Activated CD4-positive, alpha-beta T cell treated with anti-CD3 and anti-CD28 coated beads, Interleukin-10, Interleukin-2, amounts not matched to agents 100 ng/mL and 50 ng/mL, durations not matched to agents 16 hours and 8 hours (primary cell): ENCODE measurements around the gene PLOD2.
"Not testable (repeated sequence)": the region's sequence is repeated elsewhere in the genome, so short reads cannot be mapped to it uniquely, and the experiment has no call there.

Experiments used
- DNase-seq: peaks from one replicate; pipeline ENCODE4 v3.0.0-alpha.2; 2020

The PLOD2 gene

DNA sequence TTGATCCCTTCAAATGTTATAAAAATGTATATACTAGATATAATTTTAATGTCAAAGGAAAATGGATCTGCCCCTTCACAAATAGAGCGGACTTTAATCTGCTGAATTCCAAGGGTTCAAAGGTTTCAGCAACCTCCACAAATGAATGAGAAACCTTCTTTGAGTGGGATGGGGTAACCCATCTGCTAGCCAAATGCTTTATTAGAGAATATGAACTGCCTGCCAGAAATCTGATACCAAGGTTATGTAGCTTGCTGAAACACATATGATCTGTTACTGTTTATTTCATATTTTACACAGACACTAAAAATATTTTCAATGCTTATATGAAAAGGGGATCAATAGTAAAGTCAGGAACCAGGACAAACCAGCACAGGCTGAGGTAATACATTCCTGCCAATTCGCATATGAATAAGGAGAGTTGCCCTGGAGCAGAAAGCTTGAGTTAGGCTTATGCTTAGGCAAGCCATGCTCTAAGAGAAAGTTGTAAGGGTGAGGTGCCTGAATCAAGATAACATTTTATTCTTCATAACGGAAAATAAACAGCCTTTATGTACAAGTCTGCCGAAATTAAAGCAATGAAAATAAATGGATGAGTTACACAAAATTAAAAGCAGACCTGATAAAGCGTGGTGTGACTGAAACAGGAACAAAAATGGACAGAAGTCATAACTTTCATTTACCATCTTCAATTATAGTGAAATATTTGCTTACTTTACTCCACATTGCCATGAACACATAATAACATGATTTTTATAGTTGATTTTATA, 26.5 kb downstream of the PLOD2 start:
- DNase-seq, result no peak

DNA sequence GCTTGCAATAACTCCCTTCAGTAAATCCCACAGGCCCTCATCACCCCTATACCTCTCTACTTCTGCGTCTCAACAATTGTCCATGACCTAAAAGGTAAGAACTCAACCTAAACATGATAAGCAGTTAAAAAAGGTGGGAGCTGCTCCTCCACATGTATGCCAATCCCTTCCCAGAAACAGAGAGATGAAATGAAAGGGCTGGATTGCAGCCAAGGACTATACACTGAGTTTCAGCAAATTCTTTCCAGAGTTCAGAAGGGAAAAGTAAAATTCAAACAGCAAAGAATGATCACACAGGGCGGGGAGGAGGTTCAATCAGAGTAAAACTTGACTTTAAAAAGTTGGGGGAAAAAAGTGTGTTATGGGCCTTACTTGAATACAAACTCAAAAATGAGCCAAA, 27.5 kb downstream of the PLOD2 start:
- no peak for DNase-seq

DNA sequence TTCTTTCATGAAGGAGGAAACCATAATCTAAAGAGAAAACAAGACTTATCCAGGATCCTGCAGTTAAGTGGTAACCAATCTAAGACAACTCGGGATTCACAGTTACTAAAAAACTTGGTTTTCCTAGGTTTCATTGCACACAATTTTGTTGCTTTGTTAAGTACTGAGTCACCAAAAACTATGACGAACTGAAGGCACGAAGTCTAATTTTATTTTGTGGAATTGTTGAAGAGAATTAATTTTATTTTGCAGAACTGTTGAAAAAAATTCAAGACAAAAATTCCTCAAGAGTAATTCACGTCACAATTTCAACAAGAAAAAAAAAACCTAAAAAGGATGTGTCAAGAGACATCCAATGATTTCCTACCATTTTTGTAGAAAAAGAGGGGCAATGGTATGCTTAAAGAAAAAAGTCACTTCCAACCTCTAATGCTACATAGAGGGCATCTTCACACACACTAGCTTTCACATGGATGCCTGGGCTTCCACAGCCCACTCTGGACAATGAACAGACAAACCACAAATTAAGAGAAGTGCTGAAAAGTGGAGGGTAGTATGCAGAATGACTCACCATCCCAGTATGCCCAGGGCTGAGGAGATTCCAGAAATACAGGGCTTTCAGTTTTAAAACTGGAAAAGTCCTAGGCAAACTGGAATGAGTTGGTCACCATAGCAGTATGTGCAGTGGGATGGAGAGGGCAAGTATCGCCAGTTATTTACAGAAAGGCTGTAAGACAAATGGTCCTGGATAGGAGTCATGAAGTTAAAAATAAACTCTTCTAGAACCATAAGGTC, 29.2 kb downstream of the PLOD2 start:
- DNase-seq, result no peak

DNA sequence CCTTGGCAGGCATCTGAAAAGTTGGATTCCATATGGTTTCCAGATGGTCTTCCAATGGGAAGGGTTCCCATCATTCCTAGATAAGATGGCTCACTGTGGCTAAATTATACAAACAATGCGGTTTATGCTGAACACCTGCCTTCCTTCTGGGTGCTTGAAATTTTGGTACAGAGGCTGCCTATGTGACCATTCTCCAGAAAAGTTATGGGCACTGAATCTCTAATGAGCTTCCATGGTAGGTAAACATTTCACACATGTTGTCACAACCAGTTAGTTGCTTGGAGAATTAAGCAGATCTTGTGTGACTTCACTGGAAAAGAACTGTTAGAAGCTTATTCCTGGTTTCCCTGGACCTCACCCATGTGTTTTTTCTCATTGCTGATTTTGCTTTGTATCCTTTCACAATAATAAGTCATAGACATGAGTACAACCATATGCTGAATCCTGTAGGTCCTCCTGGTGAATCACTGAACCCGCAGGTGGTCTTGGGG, 30.1 kb downstream of the PLOD2 start:
- no peak for DNase-seq

DNA sequence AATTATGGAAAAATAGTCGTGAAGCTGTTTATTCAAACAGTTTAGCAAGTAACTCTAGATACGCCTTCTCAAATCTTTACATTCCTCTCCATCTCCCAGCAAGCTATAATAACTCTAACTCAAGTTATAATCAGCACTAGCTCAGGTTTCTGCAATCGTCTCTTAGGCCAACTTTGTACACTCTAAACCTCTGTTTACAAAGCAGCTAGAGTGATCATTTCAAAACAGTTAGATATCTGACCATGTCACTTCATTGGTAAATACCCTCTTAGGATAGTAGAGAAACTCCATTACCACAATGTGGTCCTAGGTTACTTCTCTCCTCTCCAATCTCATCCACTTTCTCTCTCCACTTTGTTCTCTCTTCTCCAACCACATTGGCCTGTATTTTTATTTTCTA, 31.2 kb downstream of the PLOD2 start:
- no peak for DNase-seq

DNA sequence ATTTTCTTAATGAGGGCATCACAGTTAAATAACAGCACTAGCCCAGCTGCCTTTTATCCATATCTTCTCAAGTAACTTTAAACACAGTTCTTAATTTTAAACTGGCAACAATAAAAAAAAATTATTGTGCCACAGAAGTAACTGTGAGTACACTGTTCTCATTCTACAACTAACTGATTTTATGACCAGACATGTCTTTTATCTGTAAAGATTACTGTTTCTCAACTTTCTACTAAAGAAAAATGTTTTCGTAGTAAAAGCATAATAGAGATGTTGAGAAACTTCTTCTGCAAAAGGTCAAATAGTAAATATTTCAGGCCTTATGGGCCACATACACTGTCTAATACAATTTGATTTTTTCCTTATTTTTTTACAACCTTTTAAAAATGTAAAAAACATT, 32.0 kb downstream of the PLOD2 start:
- DNase-seq, result no peak

DNA sequence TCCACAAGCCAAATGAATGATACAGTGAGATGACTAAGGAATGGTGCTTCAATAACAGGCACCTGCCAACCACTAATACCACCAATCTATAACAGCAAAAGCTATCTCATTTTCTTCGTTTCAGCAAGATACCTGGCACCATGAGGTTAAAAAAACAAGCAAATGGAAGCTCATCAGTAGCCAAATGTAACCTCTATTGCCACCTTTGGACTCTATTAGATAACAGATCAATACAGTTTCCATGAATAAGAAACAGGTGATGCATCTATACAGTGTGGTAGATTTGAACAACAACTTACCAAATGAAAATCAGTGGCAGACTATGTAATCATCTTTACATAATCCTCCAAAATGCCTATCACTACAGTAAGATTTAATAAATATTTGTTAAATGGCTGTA, 32.8 kb downstream of the PLOD2 start:
- DNase-seq, result no peak

DNA sequence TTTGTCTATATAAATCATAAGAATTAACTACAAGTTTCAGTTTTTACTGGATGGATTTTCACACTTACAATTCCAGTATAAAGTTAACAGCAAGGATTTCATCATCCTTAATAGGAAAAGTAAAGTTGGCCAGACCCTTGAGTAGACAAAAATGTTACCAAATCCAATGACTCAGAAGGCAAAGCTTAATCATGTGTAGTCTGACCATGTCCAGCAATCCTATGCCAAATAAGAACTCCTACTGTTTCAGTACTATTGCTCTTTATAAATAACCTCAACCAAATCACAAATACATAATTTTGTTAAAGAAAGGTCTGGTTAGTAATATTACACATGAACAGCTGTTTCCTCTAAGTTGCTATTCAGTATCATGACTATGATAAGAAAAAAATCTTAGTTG, 35.0 kb downstream of the PLOD2 start:
- no peak for DNase-seq

DNA sequence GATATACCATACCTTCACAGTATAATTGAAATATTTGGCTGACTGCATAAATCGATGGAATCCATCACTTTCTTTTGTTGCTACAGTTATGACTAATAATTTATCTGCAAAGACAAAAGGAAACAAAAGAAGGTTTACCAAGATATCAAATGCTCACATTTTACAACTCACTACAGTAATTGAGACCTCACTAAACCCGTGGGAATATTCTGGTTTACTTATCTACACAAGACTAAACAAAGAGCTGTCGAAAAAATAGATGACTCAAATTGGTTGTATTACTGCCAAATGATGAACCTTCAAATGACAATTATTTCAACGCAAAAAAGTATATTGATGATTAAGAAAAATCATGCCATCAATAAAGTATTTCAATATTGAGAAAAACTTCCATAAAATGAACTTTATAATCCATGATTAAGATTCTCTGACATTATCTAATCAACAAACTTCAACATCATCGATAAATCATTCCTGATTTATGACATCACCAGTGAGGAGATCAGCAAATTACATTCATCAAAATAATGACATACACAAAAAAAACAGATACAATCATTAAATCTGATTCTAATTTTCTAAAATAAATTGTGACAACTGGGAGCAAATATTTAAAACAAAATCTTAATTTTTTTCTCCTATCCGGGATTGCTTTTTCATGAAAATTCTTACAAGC, 36.7 kb downstream of the PLOD2 start:
- DNase-seq, result no peak

DNA sequence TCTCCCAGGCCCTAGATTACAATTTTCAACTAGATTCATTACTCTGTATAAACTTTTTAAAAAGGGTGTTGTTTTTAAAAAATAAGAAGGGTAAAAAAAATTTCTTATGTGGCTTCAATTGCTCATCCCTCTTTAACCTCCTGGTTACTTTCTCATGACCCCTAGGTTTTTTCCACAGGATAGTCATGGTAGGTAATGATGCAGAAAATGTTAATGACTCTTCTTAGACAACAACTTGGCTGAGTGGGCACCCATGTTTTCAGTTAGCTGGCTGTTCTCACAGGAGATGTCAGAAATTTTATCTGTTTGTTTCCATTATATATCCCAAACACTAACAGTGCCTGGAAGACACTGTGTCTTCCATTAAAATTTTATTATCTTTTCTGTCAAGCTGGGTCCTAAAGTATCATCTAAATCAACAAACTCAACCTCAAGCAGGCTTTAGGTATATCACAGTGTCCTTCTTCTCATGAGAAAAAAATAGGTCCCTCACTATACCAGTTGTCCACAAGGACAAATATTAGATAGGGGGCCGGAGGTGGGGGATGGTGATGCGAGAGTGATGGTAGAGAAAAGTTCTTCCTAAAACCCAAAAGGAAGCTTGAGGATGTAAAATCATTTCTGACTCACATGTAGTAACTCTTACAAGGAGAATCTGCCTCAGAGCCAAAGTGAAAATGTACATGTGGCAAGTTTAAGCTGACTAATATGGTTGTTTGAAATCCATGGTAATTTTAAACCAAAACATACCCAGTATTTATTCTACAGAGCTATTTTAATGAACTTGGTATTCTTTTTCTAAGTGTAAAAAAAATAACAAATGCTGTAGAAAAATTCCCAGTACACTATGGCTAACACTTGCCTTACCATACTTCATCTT, 43.3 kb downstream of the PLOD2 start:
- no peak for DNase-seq

DNA sequence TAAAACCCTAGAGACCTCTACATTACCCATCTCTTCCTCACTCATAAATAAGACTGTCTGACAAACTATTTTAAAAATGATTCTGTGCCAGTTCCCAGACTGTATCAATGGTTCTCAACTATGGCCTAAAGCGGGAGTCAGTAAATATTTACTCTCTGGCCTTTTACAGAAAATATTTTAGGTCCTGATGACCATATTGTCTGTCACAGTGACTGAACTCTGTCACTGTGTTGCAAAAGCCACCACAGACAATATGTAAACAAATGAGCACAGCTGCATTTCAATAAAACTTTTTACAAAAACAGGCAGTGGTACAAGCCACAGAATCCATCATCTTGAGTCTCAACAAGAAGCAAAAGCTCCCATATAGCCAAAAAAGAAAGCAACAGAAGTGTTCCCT, 45.4 kb downstream of the PLOD2 start:
- no peak for DNase-seq

DNA sequence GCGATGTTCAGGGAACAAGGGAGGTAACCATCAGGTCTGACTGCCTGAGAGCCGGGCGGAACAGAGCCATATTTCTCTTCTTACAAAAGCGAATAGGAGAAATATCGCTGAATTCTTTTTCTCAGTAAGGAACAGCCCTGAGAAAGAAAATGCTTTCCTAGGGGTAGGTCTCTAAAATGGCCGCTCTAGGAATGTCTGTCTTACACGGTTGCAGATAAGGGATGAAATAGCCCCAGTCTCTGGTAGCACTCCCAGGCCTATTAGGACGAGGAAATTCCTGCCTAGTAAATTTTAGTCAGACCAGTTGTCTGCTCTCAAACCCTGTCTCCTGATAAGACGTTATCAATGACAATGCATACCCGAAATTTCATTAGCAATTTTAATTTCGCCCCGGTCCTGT, 47.2 kb downstream of the PLOD2 start:
- DNase-seq, result not testable (repeated sequence)

DNA sequence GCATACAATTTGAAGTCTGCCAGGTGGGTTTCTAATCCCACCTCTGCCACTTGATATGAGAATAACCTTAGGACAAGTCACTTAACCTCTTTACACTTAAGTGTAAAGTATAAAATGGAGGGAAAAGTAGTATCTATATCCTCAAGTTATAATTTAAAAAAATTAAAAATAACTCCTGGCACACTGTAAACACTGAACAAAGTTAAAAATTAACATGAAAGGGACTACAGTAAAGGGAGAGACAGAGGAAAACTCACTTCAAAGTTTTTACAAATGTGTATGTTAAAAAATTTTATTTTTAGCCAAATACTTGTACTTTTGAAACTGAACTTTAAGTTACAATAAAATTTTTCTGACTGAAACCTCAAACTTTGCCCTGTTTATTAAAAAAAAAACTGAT, 49.6 kb downstream of the PLOD2 start:
- no peak for DNase-seq

DNA sequence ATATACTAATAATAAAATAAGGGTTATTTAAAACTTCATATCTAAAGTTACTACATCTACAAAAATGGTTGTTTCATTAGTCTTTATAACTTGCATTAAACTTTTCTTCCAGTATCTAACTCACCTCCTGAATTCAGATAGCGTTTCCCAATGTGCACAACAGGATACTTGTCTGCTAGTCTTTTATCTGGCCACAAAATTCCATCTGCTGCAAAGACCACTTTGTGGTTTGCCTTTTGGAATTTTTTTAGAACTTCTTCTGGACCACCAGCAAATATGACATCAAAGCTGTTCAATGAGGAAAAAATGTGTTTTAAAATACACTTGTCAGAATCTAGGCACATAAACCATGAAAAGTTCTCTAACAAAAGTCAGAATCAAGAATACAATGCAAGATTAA, 50.8 kb downstream of the PLOD2 start:
- no peak for DNase-seq

DNA sequence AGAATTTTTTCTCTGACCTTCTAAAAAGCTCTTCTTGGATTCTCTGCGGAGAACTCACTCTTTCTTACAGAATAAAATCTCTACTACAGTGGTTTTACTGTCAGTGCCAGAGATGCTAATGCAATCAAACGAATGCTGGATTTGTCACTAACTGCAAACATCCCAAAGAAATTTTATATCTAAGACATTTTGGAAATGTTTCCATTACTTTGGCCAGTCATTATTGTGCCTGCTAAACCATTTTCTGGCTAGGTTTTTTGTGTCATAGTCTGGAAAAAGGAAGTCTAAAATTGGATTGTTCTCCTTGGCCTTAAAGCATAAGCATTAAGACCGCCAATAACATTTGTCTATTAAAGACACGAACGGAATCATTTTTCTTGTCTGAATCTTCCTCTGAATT, 54.0 kb downstream of the PLOD2 start:
- DNase-seq, result no peak

DNA sequence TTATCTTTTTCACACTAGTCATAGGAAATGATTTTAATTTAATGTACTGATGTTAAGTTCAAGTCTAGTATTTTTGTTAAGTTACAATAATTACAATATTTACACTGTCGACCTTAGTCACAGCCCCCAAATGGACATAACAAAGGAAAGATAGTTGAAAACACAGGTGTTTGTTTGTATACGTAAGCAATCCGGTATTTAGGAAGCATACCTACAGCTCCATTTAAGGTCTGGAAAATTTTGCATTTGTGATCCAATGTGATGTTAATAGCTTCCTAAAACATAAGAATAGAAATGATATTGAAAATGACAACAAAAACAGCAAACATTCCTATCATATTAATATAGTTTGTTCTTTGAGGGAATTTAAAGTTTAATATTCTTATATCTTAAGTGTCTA, 56.9 kb downstream of the PLOD2 start:
- DNase-seq, result no peak

DNA sequence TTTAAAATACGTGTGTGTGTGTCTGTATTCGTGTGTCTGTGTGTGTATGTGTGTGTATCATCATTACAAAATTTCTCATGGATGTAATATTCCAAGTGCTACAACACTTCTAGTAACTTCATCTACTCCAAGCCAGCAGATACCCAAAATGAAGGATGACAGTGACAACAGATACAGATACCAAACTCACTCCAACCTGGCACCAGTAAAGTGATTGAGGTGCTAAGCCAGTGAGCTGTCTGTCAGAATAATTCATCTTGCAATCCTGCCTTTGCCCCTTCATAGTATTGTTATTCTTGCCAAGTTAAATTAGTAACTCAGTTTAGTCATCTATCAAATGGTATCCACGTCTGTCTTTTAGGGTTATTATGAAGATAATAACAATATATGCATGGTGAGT, 58.1 kb downstream of the PLOD2 start:
- DNase-seq, result no peak

DNA sequence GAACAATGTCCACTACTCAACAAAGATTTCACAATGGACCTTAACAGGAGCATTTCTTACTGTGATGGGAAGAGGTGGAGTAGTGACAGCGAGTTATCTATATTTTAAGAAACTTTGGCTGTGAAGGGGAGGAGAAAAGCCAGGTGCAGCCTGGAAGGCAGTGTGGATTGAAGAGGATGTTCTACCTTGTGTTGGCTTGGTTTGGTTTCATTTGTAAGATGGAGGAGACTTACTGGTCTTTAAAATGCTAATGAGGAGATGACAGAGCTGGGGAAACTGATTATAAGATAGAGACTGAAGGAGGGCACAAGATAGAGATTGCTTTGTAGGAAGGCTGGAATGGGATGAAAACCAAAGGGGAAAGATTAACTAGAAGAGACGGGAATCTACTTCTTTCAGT, 59.4 kb downstream of the PLOD2 start:
- DNase-seq, result no peak

DNA sequence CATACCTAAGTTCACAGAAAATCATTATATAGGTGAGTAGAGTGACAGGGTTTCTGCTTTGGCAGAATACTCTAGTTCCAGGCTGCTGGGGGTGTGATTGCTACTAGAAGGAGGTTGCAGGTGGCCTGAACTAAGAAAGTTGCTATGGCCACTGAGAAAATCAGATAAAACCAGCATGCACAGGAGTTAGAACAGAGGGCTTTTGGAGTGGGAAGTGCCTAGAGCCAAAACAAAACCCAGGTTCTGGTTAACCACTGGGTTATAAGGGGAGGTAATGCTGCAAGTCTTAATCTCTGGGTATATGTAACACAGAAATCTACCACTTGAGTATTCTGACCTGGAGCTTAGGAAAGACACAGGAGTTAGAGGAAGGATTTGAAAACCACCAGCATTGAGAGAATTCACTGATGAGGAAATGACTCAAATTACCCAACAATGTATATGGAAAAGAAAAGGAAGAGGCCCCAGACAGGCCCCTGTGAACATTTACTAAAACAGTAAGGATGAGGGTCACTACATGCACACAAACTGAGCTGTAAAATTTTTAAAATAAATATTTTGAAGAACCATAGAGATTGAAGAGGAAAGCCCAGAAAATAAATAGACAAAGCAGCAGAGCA, 60.0 kb downstream of the PLOD2 start:
- no peak for DNase-seq

DNA sequence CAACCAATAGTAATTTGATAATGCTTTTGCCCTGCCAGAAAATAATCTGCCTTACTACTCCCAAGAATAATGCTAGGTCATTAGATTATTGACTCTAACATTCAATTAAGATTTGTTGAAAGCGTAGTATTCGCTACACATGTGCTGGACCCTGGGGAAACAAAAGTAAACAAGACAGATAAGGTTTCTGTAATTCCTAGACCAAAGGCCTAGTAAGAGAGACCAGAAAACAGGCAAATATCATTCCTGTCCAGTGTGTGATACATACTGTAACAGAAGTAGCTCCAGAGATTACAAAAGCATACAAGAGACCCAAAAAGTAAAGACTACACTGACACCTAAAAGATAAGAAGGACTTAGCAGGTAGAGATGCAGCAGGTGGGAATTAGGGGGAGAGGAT, 60.8 kb downstream of the PLOD2 start:
- no peak for DNase-seq

DNA sequence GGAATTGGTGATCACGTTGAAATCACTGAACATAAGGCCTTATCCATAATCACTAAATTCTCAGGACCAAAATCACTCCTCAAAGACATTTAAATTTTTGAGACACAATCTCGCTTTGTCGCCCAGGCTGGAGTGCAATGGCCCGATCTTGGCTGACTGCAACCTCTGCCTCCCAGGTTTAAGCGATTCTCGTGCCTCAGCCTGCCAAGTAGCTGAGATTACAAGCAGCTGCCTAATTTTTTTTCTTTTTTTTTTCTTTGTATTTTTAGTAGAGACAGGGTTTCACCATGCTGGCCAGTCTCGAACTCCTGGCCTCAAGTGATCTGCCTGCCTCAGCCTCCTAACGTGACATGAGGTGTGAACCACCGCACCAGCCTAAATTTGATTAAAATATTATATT, 61.7 kb downstream of the PLOD2 start:
- DNase-seq, result no peak

DNA sequence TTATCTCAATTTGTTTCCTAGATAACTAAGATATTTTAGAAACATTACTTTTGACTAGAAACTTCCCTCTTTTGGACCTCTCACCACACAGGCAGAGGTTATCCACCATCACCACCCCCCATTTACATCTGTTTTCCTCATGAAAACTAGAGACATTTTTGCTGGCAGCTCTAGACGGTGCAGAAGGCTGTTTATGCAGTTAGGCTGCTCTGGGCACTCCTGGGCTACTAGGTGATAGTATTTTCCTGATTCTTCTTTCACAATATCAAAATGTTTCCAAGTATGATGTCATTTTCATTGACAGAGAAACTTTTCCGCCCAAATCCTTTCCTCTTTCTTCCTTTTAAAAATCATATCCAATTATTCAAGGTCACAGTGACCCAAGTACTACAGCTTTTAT, 67.1 kb downstream of the PLOD2 start:
- no peak for DNase-seq
